IPS-NIHi7 (cell line): ENCODE data around the gene IVD.
A peak's percentile ranks its signal among the peaks of the same experiment; 100 is the strongest.

Source experiments
- DNase-seq: peaks from one replicate; pipeline ENCODE4 v3.0.0; 2012; ENCODE audit warnings: mixed read lengths; ENCODE audit errors: extremely low spot score

The IVD gene

DNA sequence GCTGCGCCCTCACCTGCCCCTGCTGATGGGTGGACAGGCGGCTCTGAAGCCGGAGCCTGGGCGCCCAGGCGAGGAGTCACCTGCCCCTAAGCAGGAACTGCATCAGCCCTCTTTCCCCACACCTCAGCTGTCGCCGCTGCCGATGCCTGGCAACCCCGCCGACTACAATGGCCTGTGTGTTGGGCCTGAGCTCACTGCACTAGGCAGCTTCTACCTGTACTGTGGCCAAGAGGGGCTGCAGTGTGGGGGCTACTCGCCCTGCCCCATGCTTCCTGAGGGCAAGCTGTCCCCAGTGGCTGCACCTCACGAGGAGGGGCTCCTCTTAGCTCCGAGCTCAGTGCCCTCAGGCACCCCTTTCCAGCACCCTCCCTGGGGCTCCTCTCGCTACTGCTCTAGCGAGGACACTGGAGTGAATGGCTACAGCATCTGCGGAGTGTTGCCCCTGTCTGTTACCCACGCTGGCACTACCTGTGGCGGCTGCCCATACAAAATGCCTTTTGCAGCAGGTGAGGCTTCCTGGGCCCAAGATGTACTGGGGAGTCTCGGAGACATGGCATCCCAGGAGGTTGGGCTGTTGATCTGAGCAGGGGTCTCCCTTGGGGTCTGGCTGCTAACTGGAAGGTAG is 53.9 kb downstream of the IVD start:
- DNase-seq, result no peak

DNA sequence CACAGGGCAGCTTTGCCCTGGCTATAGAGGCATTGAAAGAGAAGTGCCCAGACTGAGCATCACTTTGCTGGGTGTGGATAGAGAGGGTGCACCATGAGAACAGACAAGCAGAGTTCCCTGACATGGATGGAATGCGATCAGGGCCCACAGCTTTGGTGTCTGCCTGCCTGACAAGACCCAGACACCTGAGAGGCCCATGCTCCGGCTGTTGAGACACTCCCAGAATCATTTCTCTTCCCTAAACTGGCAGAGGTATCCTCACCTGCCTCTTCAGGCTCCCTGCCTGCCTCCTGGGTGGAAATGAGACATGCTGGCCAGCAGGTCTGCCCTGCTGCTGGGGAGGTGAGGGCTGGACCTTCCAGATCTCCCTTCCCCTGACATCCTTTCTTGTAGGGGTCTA is 54.8 kb downstream of the IVD start:
- no peak for DNase-seq

DNA sequence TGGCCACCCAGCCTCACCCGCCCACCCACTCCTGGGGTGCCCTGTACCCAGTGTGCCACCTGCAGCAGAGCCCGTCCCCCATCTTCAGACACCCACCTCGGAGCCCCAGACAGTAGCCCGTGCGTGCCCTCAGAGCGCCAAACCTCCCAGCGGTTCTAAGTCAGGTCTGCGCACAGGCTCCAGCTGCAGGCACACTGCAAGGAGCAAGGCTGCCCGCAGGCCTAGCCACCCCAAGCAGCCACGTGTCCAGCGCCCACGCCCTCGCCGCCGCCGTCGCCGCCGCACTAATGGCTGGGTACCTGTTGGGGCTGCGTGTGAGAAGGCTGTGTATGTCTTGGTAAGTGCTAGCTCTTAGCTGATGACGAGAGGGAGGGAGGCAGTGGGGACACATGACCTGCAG is 56.4 kb downstream of the IVD start:
- no peak for DNase-seq

DNA sequence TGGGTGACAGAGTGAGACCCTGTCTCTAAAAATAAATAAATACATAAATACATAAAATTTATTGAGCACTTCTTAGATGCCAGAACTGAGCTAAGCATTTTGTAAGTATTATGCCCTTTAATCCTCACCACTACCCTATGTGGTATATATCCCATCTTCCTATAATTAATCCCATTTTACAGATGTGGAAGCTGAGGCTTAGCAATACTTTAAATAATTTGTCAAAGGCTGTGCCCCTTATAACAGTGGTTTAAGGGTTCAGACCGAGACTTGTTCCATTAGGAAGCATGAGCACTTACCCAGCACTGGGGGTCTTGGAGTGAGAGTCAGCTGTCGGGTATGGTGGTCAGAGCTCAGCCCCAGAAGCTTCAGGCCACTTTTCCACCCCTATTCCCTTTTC is 57.7 kb downstream of the IVD start:
- DNase-seq, result no peak

DNA sequence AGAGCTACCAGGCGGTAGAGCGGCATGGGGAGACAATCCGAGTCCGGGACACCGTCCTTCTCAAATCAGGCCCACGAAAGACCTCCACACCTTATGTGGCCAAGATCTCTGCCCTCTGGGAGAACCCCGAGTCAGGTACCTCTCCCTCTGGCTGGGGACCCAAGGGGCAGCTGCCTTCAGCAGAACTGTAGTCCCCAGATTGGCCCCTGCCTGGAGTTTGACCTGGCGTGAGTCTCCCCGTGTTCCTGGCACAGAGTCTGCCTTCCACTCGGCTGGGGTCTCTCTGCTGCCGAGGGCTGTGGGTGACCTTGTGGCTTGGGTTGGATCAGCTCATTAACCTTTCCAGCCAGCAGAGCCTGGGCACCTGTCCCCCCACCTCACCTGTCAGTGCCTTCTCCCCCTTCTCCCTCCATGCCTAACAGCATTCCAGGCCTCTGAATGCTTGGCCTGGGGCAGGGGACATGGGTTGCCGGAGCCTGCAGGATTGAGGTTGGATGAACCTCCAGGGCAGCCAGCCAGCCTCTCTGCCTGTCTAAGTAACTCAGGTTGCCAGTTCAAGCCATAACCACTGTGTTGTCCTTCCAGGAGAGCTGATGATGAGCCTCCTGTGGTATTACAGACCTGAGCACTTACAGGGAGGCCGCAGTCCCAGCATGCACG is 58.4 kb downstream of the IVD start:
- DNase-seq, result no peak

DNA sequence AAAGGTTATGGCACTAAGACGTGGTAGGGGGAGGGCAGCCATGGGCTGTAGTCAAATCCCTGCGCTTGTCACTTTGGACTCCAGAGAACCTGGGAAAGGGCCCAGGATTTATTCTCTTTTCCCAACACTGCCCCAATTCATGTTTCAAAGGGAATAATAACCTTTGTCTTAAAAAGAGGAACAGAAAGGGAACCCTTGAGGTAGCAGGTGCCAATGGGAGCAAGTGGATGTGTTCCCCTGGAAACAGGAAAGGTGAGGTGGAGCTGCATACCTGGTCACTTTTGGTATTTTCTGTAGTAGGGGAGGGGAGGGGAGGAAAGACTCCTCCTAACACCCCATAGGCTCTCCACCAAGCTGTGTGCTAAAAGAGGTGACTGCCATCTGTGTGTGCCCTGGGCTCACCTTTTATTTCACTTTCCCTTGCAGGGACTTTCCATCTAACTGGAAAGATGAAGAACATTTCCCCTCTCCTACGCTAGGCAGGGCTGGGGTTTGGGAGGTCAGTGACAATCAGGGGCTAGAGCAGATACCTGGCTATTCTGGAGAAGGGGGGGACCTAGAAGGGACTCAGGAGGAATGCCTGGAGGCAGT is 59.1 kb downstream of the IVD start:
- DNase-seq, result no peak

DNA sequence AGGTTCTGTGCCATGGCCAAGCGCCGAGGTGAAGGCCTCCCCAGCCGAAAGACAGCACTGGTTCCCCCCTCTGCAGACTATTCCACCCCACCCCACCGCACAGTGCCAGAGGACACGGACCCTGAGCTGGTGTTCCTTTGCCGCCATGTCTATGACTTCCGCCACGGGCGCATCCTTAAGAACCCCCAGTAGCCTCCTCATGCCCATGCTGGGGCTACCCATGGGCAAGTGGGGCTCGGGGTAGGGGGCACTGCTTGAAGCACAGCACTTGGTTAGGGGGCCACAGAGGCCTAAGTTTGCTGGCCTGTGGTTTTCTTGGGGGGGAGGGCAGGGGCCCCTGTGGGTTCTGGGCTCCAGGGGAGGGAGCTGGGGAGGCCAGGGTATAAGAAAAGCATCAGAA is 60.3 kb downstream of the IVD start:
- DNase-seq, result no peak

DNA sequence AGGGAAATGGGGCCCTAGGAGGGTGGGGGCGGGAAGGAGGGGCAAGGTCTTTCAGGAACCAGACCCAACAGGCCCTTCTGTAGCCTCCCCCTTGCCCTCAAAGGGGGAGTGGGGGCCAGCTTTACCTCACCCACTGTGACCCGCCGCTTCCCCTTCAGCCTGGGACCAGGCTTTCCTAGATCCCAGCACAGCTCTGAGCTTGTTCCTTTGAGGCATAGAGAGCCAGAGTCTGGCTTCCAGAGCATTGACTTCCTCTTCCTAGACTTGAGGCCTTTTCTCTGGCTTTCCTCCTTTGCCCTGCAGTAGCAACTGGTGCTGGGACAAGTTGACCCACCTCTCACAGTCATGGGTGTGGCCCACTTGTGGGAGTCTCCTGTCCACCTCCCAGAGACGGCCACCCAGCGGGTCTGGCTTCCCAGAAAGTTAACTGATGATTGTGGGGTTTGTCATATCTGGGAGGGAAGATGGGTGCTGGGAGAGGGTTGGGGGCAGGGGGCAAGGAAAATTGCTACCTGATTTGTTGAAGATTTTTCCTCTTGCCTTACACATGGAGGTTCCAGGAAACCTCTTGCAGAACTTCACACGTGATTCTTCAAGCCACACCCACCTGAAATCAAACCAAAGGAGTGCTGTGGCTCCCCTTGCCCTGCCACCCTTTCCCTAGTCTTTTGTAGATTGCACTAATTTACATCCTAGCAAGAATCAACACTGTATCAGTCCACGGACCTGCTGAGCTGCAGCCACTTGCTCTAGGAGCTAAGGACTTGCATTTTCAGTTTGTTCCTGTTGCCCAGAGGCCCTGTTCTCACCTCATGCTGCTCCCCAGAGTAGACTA is 61.0 kb downstream of the IVD start:
- DNase-seq, result no peak

DNA sequence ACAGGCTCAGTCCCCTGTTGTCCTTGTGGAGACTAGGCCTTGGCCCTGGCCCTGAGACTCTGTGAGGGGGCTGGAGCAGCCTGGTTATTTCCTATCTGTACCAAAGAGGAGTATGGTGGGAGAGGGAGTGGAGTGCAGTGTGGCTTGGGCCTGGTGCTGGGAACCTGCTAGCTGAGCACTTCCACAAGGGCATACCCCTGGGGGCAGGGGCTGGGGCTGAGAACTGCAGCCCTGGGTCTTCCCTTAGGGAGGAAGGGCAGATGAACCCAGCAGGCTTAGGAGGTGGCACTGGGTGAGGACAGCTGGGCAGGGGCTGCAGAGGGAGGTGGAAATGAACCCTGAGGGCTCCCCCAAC is 61.6 kb downstream of the IVD start:
- DNase-seq, result no peak

DNA sequence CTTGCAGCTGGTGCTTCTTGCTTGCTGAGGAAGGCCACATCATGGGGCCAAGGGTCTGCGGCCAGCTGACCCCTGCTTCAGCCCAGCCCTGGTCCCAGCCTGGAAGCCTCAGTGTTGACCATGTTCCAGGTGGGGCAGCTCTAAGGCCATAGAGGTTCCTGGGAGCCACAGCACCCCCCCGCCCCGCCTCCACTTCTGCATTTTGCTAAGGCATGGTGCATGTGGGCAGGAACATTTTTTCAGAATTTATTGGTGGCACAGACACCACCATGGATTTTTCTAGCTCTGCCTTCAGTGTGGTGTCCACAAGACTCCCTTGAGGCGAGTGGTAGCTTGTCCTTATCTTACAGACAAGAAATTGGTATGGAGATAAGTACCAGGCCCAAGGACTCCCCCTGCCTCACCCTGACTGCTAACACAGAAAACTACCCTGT is 63.3 kb downstream of the IVD start:
- DNase-seq, result no peak

DNA sequence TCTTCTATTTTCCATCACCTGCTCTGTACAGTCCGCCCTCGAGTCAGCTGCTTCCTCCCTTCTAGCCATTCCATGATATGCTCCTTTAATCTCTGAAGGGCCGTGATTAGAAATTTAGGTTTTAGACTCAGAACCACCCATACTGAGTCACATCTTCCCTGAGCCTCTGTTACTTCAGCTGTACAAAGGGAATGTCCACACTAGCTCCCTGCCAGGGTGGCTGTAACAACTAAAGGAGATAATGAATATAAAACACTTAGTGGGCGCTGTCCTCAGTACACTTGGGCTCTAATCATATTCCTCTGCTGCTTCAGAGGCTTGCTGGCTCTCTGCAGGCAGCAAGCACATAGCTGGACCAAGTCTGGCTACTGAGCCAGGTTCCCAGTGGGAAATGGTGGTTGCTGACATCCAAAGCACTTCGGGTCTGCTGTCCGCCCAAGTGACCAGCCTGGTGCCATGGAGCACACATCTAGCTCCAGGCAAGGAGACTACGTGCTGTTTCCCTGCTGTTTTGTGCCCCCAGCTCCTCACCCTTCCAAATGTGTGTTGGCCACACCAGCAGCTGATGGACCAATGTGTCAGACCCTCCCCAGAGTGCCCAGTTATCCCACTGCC is 64.3 kb downstream of the IVD start:
- DNase-seq, result no peak

DNA sequence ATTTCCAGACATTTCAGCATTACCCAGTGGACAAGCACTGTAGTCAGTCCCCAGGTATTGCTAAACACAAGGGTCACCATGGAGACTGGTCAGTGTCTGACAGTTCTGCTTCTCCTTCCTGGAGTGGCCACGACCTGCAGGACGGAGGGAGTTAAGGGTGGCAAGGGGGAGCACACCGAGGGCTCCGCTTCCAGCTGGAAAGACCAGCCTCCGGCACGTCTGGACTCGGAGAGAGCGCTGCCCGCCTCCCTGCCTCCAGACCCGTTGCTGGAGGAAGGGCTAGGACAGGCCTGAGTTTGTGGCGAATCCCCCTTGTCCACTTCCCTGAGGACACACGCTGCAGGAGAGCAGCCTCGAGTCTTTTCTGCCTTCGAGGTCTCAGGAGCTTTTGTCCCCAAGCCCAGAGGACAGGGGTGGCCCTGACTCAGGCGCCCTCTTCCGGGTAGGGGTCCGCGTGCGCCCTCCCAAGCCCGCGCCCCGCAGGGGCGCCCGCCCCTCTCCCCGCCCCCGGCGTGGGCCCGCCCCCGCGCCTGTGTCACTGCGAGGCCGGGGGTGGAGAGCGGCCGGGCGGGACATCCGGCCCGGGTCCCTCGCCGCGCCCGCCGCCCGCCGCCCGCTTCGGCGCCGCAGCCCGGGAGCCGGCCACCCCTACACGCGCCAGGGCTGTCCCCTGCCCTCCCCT is 65.0 kb downstream of the IVD start, which contains the start of gene CHST14:
CHST14 (plus strand) TSS at position 562 of the 682 bp plus-strand sequence. CDS start 230 bp downstream, outside the sequence.
- peak; percentile 87 for DNase-seq
